IMR-90 (cell line): Measurements from ENCODE around the gene KLHL9. TPM values are rescaled to one million over a fixed set of nuclear protein-coding genes. Genes with fewer than 3 reads are reported as not detected.
A peak's percentile ranks its signal among the peaks of the same experiment; 100 is the strongest.

Experiments
- ATAC-seq: fragments of 200-7000 bp; cut with Tn5 transposase; 2 replicates; pipeline ENCODE4 v1.9.1; 2020; ENCODE audit warnings: low read depth, mild to moderate bottlenecking, moderate library complexity
- BruUV-seq: library from RNA; stranded (reverse); fragments of 400-500 nt; replicated peaks from 2 replicates; lab custom pipeline; 2021; lab: Mats Ljungman, UMichigan
- CTCF ChIA-PET: fragments of 300-600 bp; formaldehyde crosslinking; extraction: SDS; loops from one replicate; lab custom pipeline; 2021; ENCODE audit warnings: antibody characterized with exemption; lab: Yijun Ruan, JAX
- POLR2A ChIA-PET: fragments of 300-600 bp; sonication (Branson Sonifier 250); formaldehyde crosslinking; loops from one replicate; lab custom pipeline; 2022; ENCODE audit warnings: antibody characterized with exemption; ENCODE audit not compliant: unreplicated experiment; lab: Charles Lee
- DNase-seq: peaks from one replicate; pipeline ENCODE4 v3.0.0; 2013
- H2AFZ ChIP-seq: replicated peaks from 2 replicates; pipeline ENCODE3; 2013; ENCODE audit warnings: low read length, mild to moderate bottlenecking; ENCODE audit not compliant: poor library complexity
- H2AK5ac ChIP-seq: 2 replicates; pipeline ENCODE4 v1.6.1; 2013; ENCODE audit warnings: low read depth, low read length, inconsistent platforms
- H2AK9ac ChIP-seq: replicated peaks from 2 replicates; pipeline ENCODE3; 2013; ENCODE audit warnings: mild to moderate bottlenecking, low read depth, low read length, moderate library complexity; ENCODE audit not compliant: poor library complexity
- H2BK120ac ChIP-seq: 2 replicates; pipeline ENCODE4 v1.6.1; 2013; ENCODE audit warnings: low read depth, low read length, inconsistent platforms
- H2BK15ac ChIP-seq: 3 replicates; pipeline ENCODE4 v1.6.1; 2013; ENCODE audit warnings: low read depth, low read length, inconsistent platforms
- H2BK20ac ChIP-seq: 2 replicates; pipeline ENCODE4 v1.6.1; 2013; ENCODE audit warnings: low read depth, mild to moderate bottlenecking, inconsistent platforms, low read length, moderate library complexity
- H2BK5ac ChIP-seq: 2 replicates; pipeline ENCODE4 v1.6.1; 2013; ENCODE audit warnings: mild to moderate bottlenecking, low read depth, low read length, inconsistent platforms; ENCODE audit not compliant: poor library complexity, severe bottlenecking
- H3K14ac ChIP-seq: replicated peaks from 2 replicates; pipeline ENCODE4 v1.6.1; 2013; ENCODE audit warnings: low read depth, low read length, inconsistent platforms
- H3K18ac ChIP-seq: 2 replicates; pipeline ENCODE4 v1.6.1; 2013; ENCODE audit warnings: low read depth, low read length, control low read depth
- H3K23ac ChIP-seq: 2 replicates; pipeline ENCODE4 v1.6.1; 2013; ENCODE audit warnings: low read depth, low read length, inconsistent platforms
- H3K27ac ChIP-seq: 2 replicates; pipeline ENCODE4 v1.5.1; 2013; ENCODE audit warnings: mild to moderate bottlenecking, control low read depth, low read length; ENCODE audit not compliant: insufficient read depth
- H3K27me3 ChIP-seq: 2 replicates; pipeline ENCODE4 v1.6.1; 2013; ENCODE audit warnings: low read length; ENCODE audit not compliant: control insufficient read depth, insufficient read depth
- H3K36me3 ChIP-seq: 2 replicates; pipeline ENCODE4 v1.6.1; 2013; ENCODE audit warnings: low read length, mixed read lengths; ENCODE audit not compliant: control insufficient read depth, insufficient read depth
- H3K4ac ChIP-seq: 2 replicates; pipeline ENCODE4 v1.6.1; 2013; ENCODE audit warnings: low read depth, low read length, inconsistent platforms
- H3K4me1 ChIP-seq: 2 replicates; pipeline ENCODE4 v1.6.1; 2013; ENCODE audit warnings: low read length, mixed read lengths; ENCODE audit not compliant: control insufficient read depth, insufficient read depth
- H3K4me2 ChIP-seq: 2 replicates; pipeline ENCODE4 v1.6.1; 2013; ENCODE audit warnings: low read depth, mild to moderate bottlenecking, control low read depth, low read length, moderate library complexity
- H3K4me3 ChIP-seq: 2 replicates; pipeline ENCODE4 v1.5.1; 2013; ENCODE audit warnings: low read depth, mild to moderate bottlenecking, control low read depth, low read length, moderate library complexity; ENCODE audit not compliant: insufficient read depth
- H3K56ac ChIP-seq: 2 replicates; pipeline ENCODE4 v1.6.1; 2013; ENCODE audit warnings: low read length, inconsistent platforms; ENCODE audit not compliant: insufficient read depth; ENCODE audit errors: extremely low read depth
- H3K79me1 ChIP-seq, 2 experiments: 2 replicates each; pipeline ENCODE4 v1.6.1; 2013; ENCODE audit warnings: low read length in 2 of 2, inconsistent platforms in 1 of 2, low read depth in 1 of 2
- H3K9ac ChIP-seq: 2 replicates; pipeline ENCODE4 v1.6.1; 2013; ENCODE audit warnings: low read depth, low read length, control low read depth
- H3K9me1 ChIP-seq: 2 replicates; pipeline ENCODE4 v1.6.1; 2013; ENCODE audit warnings: low read length, inconsistent platforms; ENCODE audit not compliant: insufficient read depth
- H3K9me3 ChIP-seq: 2 replicates; pipeline ENCODE4 v1.6.1; 2013; ENCODE audit warnings: low read length; ENCODE audit not compliant: control insufficient read depth, insufficient read depth
- H4K20me1 ChIP-seq: 2 replicates; pipeline ENCODE4 v1.6.1; 2013; ENCODE audit warnings: low read length, inconsistent platforms; ENCODE audit not compliant: insufficient read depth
- H4K5ac ChIP-seq: 2 replicates; pipeline ENCODE4 v1.6.1; 2013; ENCODE audit warnings: mild to moderate bottlenecking, low read depth, low read length, control low read depth
- H4K8ac ChIP-seq, 2 experiments: 2 replicates each; pipeline ENCODE4 v1.6.1; 2013; ENCODE audit warnings: low read depth in 2 of 2, low read length in 2 of 2, control low read depth in 1 of 2, inconsistent platforms in 1 of 2
- H4K91ac ChIP-seq: 2 replicates; pipeline ENCODE4 v1.6.1; 2013; ENCODE audit warnings: low read depth, low read length, inconsistent platforms; ENCODE audit not compliant: insufficient read depth
- BHLHE40 ChIP-seq: fragments of 150-350 bp; IDR thresholded peaks from 2 replicates; pipeline ENCODE4 v1.6.1; 2016; ENCODE audit warnings: mild to moderate bottlenecking, low read depth, low read length
- CEBPB ChIP-seq: IDR thresholded peaks from 2 replicates; pipeline ENCODE4 v1.6.1; 2012; ENCODE audit warnings: low read depth, low read length, improper control_type of control experiment
- CHD1 ChIP-seq: IDR thresholded peaks from 2 replicates; pipeline ENCODE4 v1.6.1; 2012; ENCODE audit warnings: low read depth, low read length, improper control_type of control experiment
- ELK1 ChIP-seq: fragments of 150-350 bp; IDR thresholded peaks from 2 replicates; pipeline ENCODE4 v1.6.1; 2016; ENCODE audit warnings: low read depth, mild to moderate bottlenecking, low read length, moderate library complexity, borderline replicate concordance
- MAFK ChIP-seq: IDR thresholded peaks from 2 replicates; pipeline ENCODE4 v1.6.1; 2012; ENCODE audit warnings: low read depth, low read length, improper control_type of control experiment
- MAZ ChIP-seq: IDR thresholded peaks from 2 replicates; pipeline ENCODE4 v1.6.1; 2012; ENCODE audit warnings: low read depth, mild to moderate bottlenecking, low read length, improper control_type of control experiment, moderate library complexity, borderline replicate concordance
- MXI1 ChIP-seq: IDR thresholded peaks from 2 replicates; pipeline ENCODE4 v1.6.1; 2012; ENCODE audit warnings: low read depth, mild to moderate bottlenecking, low read length, moderate library complexity, borderline replicate concordance
- NFE2L2 ChIP-seq: fragments of 150-350 bp; IDR thresholded peaks from 2 replicates; pipeline ENCODE4 v1.6.1; 2016; ENCODE audit warnings: low read depth, mild to moderate bottlenecking, low read length
- POLR2A ChIP-seq: IDR thresholded peaks from 2 replicates; pipeline ENCODE4 v1.6.1; 2012; ENCODE audit warnings: mild to moderate bottlenecking, low read depth, low read length
- RAD21 ChIP-seq: IDR thresholded peaks from 2 replicates; pipeline ENCODE4 v1.6.1; 2012; ENCODE audit warnings: low read length, improper control_type of control experiment
- WGBS, 2 experiments: methylation state at CpG; one replicate each; pipeline versions ENCODE4 v1.1.5 to v1.1.7; 2013; ENCODE audit warnings: missing lambda C conversion rate in 2 of 2; ENCODE audit not compliant: insufficient read length in 1 of 2; ENCODE audit errors: extremely low coverage in 2 of 2; 5-methylcytosine and 5-hydroxymethylcytosine counted together
- dilution Hi-C: fragments of 300-500 bp; cut with HindIII; formaldehyde crosslinking; loops from one replicate; pipeline ENCODE4 v1.14.3; 2018; ENCODE audit warnings: low sequenced_read_pairs; ENCODE audit not compliant: unreplicated experiment
- in situ Hi-C: fragments of 300-500 bp; cut with MboI; formaldehyde crosslinking; loops from 3 replicates; pipeline ENCODE4 v1.14.3; 2019; ENCODE audit warnings: low sequenced_read_pairs, inconsistent platforms, mixed read lengths
- intact Hi-C: fragments of 100-400 bp; cut with micrococcal nuclease; formaldehyde crosslinking; loops from 2 replicates; pipeline ENCODE4 v1.10.0; 2022
- polyA plus RNA-seq, 3 experiments: library from polyadenylated mRNA; depleted of rRNA; stranded (reverse); fragments of >200 nt; gene quantifications; 2 replicates each; pipeline ENCODE4 v1.2.3, GENCODE V29; 2012; ENCODE audit warnings: low replicate concordance in 1 of 3
- total RNA-seq: library from RNA; depleted of rRNA; stranded (reverse); fragments of >200 nt; gene quantifications from 2 replicates; pipeline ENCODE4 v1.2.3, GENCODE V29; 2012
- TF ChIP-seq, protein P1 (sequence below): conservative IDR thresholded peaks from 2 replicates; pipeline ENCODE4 v1.5.1; 2012; ENCODE audit warnings: mild to moderate bottlenecking, low read depth, low read length, improper control_type of control experiment
- TF ChIP-seq, protein P2 (sequence below): fragments of 150-350 bp; IDR thresholded peaks from 2 replicates; pipeline ENCODE4 v1.6.1; 2017; ENCODE audit warnings: mild to moderate bottlenecking, antibody characterized with exemption, low read length, low read depth

The KLHL9 gene
- total and polyA plus RNA-seq, 2 of the 4 experiments (the other 2 are of a cell fraction), result 12.9 to 46.4 TPM

- peak overlapping the region; percentile 35; the same call in 1 of the 2 replicates for H3K4me2 ChIP-seq
- no peak overlapping the region for H2AFZ ChIP-seq
- no peaks in the 10 kb centered on the region for H3K4me1 ChIP-seq
- H4K91ac ChIP-seq, result no peak overlapping the region
- no peaks in the 10 kb centered on the region for H3K36me3 ChIP-seq
- H3K23ac ChIP-seq, result no peak overlapping the region
- in situ Hi-C loops (no loop called here), dilution Hi-C loops (no loop called here), intact Hi-C loops (no loop called here)
- CTCF ChIA-PET, result no interaction called here
- H3K79me1 ChIP-seq, result no peaks in the 10 kb centered on the region
- H2BK120ac ChIP-seq, result no peak overlapping the region
- BruUV-seq, result no TSS peak
- no peaks in the 10 kb centered on the region for H3K9me3 ChIP-seq
- TF ChIP-seq RAD21, result no peak
- TF ChIP-seq MAZ, result no peak
- TF ChIP-seq CEBPB, result no peak
- no peak for TF ChIP-seq BHLHE40
- TF ChIP-seq, protein P1, sequence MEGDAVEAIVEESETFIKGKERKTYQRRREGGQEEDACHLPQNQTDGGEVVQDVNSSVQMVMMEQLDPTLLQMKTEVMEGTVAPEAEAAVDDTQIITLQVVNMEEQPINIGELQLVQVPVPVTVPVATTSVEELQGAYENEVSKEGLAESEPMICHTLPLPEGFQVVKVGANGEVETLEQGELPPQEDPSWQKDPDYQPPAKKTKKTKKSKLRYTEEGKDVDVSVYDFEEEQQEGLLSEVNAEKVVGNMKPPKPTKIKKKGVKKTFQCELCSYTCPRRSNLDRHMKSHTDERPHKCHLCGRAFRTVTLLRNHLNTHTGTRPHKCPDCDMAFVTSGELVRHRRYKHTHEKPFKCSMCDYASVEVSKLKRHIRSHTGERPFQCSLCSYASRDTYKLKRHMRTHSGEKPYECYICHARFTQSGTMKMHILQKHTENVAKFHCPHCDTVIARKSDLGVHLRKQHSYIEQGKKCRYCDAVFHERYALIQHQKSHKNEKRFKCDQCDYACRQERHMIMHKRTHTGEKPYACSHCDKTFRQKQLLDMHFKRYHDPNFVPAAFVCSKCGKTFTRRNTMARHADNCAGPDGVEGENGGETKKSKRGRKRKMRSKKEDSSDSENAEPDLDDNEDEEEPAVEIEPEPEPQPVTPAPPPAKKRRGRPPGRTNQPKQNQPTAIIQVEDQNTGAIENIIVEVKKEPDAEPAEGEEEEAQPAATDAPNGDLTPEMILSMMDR, result no peak
- TF ChIP-seq POLR2A, result no peak
- no peak for TF ChIP-seq MAFK
- TF ChIP-seq, protein P2, sequence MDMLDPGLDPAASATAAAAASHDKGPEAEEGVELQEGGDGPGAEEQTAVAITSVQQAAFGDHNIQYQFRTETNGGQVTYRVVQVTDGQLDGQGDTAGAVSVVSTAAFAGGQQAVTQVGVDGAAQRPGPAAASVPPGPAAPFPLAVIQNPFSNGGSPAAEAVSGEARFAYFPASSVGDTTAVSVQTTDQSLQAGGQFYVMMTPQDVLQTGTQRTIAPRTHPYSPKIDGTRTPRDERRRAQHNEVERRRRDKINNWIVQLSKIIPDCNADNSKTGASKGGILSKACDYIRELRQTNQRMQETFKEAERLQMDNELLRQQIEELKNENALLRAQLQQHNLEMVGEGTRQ, result no peak
- TF ChIP-seq NFE2L2, result no peak
- TF ChIP-seq ELK1, result no peak
- TF ChIP-seq CHD1, result no peak
- TF ChIP-seq MXI1, result no peak
- H2BK5ac ChIP-seq, result no peak overlapping the region
- no peak overlapping the region for H2BK20ac ChIP-seq
- H3K14ac ChIP-seq, result no peak overlapping the region
- no peak overlapping the region for H4K5ac ChIP-seq
- no peak overlapping the region for H2AK5ac ChIP-seq
- no peak overlapping the region for H2BK15ac ChIP-seq
- no peak overlapping the region for H3K27ac ChIP-seq
- H3K9ac ChIP-seq, result no peak overlapping the region
- 80% methylated on average over 1 of the region's 7 CpGs; no CpG with 5 or more reads in 1 of the 2 experiments for WGBS, 2 experiments
- H3K9me1 ChIP-seq, result no peaks in the 10 kb centered on the region
- ATAC-seq, result no peak
- DNase-seq, result no peak
- H3K18ac ChIP-seq, result no peak overlapping the region
- H4K20me1 ChIP-seq, result no peaks in the 10 kb centered on the region
- no peak overlapping the region for H2AK9ac ChIP-seq
- H3K27me3 ChIP-seq, result peaks cover 6% of the 10 kb centered on the region
- no peak overlapping the region for H3K4ac ChIP-seq
- no peak overlapping the region for H3K4me3 ChIP-seq
- H3K56ac ChIP-seq, result no peak overlapping the region
- POLR2A ChIA-PET, result no interaction called here
- no peak overlapping the region for H4K8ac ChIP-seq
These were observed 22.6 kb upstream of the KLHL9 start for GRCh38 chr9:21357479-21358460.
